GM19328 (cell line): ENCODE data around the gene ESPNL.
"Not testable (repeated sequence)": the region's sequence is repeated elsewhere in the genome, so short reads cannot be mapped to it uniquely, and the experiment has no call there.

Source experiments
- ATAC-seq: cut with Tn5 transposase; IDR thresholded peaks from one replicate; pipeline ENCODE4 v1.9.1; 2021; ENCODE audit warnings: mild to moderate bottlenecking, moderate library complexity; ENCODE audit not compliant: unreplicated experiment

Gene ESPNL

DNA sequence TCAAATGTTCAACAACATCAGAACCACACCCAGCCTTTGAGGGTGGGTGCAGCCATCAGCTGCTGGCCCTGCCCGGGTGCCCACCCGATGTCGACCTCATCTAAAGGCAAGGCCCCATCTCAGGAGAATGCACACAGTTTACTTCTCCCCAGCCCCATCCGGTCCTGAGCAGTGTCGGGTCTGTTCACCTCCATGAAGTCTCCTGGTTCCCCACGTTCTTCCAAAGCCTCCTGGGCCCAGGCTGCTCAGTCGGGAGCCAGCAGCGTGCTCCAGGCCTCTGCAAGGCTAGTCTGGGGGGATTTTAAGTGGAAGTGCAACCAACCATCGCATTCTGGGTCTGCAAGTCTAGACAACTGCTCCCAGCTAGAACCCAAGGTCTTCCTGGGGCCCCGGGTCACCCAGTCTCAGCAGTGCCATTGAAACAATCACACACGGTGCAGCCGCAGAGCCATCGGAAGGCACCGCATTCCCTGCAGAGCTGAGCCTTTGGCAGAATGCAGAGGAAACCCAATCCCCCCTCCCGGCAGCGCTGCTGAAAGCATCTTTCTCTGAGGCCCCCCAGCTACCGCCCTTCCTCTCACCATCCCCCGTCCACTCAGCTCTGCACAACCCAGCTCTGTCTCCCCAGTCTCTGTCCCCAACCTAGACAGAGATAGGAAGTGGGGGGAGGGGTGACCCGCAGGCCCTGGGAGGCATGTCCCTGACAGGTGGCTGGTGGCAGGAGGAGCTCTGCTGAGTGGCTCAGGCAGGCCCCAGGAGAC is 8.5 kb downstream of the ESPNL start:
- ATAC-seq: peak; percentile 45

DNA sequence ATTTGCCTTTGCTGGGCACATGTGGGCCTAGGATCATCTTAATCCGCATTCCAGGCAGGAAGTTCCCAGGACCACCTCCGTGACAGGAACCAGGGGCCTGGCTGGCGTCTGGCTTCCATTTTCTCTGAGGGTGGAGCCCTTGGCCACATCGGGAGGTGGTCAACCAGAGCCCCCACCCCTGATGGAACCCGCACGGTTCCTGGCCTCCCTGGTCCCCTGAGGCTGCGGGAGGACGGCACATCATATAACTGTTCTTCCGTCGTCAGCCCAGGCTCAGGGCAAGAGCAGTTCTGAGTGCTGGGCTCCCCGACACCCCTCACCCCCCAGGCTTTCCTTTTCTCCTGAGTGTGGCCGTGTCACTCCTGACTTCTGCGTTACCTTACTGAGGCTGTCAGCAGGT is 13.5 kb downstream of the ESPNL start:
- no peak for ATAC-seq

DNA sequence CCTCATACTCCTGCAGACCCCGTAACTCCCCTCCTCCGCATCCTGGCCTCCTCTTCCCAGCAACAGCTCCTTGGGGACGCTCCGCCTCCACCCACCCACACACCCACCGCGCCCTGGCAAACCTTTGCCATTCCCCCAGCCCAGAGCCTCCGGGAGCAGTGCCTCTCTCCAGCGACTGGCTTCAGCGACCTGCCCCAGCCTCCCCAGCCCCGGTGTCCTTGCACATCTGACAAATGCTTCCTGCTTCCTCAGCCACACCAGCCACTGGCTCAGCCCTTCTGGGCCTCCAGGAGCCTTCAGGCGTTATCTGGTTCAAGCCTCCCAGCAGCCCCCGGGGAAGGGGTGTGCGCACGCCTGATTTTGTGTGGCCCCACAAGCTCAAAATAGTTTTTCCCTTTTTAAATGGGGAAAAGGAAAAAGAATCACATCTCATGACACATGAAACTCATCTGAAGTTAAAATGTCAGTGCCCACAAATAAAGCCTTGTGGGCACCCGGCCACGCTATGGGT is 14.2 kb downstream of the ESPNL start:
- ATAC-seq: no peak

DNA sequence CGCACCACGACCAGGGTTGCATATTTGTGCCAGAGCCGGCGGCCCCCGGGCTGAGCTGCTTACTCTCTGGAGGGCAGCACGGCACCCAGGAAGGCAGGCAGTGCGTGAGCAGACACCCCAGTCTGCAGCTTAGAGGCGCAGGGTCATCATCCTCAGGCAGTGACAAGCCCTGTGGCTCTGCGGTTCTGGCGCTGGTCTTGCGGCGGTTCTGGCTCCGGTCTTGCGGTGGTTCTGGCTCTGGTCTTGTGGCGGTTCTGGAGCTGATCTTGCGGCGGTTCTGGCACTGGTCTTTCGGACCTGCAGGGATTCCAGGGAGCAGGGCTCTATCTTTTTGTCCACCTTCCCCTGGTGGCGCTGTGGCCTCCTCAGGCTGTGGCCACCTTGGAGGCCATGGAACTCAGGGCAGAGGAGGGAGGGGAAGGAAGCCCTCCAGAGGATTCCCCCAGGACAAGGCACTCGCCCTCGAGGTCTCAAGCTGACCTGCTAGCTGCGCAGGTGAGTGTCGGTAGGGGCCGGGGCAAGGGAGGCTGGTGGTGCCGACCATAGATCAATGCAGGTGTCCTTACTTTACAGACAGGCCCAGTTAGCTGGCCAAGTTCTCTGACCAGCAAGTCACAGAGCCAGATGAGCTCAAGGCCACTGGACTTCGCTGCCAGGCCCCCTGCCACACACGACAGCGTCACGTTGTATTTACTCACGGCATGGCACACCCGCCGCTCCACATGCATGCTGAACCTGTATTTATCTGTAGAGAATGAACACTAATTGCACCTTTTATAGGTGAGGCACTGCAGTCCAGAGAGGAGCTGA is 14.9 kb downstream of the ESPNL start:
- no peak for ATAC-seq

DNA sequence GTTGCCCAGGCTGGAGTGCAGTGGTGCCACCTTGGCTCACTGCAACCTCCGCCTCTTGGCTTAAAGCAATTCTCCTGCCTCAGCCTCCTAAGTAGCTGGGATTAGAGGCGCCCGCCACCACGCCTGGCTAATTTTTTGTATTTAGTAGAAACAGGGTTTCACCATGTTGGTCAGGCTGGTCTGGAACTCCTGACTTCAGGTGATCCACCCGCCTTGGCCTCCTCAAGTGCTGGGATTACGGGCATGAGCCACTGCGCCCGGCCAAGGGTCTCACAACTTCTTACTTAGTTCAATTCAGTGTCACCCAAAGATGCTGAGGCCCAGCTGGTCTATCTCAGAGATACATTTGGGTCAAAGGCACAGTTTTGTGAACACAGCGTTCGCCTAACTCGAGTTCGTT is 15.6 kb downstream of the ESPNL start:
- not testable (repeated sequence) for ATAC-seq

DNA sequence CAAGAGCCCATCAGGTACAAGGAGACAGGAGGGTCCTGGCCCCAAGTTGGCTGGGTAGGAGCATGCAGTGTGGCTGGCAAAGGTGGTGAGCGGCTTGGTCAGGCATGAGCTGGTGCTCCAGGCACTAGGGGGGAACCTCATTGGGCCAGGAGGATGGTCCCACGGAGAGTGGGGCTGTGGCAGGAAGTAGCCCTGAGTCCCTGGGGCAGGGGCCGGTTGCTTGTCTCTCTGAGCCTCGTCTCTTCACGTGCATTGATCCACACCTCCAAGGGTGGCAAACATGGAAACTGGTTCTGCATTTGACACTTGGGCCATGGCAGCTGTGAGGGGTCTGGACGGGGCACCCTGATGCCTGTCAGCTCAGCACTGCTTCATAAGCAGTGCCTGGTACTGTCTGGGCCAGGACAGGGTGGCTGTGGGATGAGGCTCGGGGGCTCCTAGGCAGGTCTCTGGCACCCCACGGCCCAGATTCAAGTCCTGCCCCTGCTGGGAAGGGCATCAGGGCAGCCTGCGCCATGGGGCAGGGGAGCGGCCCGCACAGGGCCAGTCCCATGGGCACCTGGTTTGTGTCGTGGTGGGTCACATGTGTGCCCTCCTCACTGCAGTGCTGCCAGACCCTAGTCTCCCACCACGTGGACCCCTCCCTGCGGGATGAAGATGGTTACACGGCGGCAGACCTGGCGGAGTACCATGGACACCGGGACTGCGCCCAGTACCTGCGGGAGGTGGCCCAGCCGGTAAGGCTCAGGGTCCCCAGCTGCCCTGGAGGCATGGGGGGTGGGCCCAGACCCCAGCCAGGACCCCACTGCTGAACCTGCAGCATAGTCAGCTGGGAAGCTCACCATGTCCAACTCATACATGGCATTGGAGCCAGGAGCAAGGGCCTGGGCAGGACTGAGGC is 16.4 kb downstream of the ESPNL start:
- ATAC-seq: no peak

DNA sequence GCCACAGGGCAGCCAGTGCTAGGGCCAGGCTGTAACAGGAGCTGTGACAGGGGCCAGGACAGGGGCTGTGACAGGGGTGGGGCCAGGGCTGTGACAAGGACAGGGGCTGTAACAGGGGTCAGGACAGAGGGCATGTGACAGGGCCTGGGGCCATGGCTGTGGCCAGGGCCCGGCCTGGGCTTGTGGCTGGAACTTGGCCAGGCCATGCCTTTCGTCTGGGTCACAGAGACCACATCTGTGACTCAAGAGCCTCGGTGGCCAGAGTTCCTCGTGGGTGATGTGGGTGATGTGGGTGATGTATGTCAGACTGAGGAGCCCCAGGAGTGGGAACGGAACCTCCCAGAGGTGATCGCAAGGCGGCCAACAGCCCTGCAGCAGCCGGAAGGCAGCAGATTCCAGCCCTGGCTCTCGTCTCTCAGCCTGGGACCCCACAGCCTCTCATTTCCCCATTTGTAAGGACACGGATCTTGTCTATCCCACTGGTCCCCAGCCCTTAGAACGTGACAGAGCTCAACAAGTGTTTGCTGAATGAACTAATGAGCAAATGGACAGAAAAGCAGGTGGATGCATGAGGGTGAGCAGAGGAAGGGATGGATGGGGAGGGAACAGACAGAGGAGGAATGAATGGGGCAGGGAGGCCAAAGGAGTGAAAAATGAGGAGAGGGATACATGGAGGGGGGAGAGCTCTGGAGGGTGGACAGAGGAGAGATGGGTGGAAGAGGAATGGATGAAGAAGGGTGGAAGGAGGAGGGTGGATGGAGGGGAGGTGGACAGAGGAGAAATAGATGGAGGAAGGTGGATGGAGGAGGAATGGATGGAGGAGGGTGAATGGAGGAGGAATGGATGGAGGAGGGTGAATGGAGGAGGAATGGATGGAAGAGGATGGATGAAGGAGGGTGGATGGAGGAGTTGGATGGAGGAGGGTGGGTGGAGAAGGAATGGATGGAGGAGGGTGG is 17.3 kb downstream of the ESPNL start:
- ATAC-seq: no peak

DNA sequence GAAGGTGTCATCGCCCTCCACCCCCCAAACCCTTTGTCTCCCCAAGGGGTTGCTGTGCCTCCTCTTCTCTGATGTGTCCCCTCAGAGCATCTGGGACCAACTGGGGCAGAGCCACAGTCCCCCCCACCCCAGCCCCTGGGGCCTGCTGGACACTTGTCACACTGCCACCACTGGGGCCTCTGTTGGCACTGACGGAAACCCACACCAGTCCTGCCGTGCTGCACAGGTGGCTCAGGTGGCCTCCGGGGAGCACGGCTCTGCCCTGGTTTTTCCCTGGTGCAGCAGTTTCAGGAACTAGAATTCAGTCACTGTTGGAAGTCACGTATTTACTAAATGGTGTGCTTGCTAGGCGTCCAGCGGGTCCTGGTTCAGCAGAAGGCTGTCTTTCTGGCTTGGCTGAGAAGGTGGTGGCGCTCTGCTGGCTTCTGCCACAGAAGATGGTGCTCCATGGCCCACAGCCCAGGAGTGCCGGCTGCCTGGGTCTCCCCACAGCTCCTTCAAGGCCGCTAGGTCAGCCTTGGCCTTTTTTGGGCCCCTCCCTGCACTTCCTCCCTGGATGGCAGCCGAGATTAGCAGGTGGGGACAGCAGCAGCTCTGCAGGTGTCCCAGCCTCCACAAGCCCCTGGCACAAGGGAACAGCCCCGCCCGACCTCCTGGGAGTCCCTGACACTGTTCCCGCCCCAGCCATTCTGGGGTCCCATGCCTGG is 19.8 kb downstream of the ESPNL start:
- no peak for ATAC-seq

DNA sequence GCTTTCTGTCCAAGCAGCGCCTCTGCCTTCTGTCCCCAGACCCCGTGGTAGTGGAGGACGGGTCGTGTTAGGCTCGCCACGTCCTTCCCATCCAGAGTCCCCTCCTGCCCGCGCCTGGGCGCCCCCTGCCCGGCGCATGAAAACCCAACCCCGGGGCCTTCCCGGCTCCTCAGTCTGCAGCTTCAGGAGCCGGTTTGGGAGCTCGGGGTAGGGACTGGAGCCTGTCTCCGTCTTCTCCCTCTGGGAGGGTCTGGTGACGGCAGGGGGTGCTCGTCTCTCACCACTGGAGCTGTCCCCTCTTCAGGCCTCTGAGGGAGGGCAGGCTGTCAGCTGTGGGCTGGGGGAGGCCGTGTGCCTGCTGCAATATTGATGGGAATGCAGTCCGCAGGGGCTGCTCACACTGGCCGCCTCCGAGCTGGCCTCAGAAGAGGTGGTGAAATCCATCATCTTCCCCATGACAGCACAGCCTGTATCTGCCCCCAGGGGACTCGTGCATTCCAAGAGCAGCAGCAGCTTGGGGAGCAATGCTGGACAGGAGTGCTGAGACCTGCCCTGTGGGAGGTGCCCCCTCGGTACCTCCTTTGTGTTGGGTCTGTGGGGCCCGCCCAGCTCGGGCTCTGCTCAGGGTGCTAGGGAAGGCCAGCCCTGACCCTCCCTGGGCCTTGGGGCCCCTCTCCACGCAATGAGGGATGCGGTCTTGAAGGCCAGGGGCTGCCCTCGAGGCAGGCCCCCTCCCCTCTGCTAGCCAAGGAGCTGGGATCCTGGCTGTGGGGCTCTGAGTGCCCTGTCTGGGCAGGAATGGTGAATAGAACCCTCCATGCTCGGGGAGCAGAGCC is 20.5 kb downstream of the ESPNL start:
- no peak for ATAC-seq

DNA sequence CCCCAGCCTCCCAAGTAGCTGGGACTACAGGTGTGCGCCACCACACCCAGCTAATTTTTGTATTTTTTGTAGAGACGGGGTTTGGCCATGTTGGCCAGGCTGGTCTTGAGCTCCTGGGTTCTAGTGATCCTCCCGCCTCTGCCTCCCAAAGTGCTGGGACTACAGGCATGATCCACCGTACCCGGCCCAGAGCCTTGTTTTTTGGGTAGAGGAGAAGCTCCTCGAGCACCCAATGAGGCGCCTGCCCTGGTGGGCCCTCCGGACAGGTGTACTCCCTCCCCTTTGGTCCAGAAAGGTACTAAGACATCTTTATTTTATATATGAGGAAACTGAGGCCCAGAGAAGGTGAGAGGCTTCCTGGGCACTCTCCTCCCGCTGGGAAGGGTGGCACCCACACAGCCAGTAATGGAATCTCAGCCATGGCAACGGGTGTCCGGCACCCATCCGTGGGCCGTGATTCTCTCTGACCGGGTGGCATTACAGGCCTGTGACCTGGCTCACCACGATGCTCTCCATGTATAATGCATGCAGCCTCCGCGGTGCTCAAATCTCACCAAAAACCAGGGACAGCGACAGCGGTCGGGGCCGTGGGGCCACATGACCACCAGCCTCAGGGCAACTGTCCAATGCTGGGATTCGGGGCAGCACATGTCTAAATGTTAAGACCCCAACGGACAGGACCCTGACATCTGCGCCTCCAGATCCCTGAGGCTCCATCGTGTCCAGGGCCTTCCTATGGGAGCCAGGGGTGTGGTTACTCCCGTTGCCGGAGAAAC is 21.6 kb downstream of the ESPNL start:
- ATAC-seq: no peak

DNA sequence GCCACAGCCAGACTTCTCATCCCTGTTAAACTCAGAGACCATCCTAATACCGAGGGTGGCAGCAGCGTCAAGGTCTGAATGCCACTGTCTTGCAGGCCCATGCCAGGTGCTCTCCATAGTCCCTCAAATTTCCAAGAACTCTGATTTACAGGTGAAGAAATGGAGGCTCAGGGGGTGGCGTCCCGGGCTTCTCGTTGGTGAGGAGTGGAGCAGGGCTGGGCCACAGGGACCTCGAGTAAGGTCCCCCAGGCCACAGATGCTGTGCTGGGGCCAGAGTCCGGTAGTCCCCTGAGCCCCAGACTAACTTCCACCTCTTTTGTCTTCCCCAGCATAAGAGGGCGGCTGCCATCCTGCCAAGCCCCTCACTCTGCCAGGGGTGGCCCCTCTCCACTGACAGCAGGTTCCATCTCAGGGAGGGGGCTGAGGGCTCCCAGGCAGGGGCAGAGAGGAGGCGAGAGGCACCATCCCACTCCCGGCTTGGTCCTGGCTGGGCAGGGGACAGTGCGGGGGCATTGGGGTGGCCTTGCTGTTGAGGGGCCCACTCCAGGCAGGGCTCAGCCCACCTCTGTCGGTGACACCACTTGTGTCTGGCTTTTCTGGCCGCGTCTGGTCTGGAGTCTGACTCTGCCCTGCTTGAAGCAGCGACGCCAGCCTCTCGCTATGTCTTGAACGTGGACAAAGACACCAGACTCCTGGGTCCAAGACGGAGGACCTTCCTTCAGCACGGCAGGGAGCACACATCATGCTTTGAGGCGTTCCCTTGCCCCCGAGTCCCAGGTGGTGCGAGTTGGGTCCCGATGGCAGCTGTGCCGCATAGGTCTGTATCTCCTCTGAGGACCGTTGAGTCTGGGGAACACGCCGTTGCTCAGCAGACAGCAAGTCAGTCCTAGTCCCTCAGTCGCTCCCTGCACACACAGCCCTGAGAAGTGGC is 22.4 kb downstream of the ESPNL start:
- ATAC-seq: no peak

DNA sequence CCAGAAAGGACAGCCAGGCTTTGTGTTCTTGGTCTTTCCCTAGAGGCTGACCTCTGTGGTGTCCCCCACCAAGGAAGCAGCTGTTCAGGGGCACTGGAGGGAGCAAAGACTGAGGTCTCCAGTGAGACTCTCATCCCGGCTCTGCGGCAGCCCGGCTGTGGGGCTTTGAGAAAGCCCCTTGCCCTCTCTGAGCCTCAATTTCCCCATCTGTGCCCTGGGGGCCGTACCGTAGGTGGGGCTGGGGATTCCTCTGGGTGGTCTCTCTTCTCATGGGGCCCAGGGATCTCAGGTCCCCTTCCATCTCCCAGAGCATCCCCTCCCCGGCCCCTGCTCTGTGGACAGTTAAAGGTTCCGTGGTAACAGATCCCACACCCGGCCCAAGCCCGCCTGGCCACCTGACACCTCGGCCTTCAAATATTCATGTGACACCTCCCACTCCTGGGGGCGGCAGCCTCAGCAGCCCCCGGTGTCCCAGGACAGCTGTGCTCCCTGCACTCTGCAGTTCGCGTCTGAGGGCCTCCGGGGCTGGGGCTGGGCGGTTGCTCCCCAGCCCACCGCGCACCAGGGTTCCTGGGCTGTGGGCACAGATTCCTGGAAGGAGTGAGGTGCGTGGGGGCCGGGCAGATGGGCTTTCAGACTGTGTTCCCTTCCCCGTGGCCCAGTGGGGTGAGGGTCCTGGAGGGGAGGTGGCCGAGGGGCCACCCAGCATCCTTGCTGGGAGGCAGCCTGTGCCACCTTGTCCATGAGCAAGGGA is 23.3 kb downstream of the ESPNL start:
- ATAC-seq: no peak

DNA sequence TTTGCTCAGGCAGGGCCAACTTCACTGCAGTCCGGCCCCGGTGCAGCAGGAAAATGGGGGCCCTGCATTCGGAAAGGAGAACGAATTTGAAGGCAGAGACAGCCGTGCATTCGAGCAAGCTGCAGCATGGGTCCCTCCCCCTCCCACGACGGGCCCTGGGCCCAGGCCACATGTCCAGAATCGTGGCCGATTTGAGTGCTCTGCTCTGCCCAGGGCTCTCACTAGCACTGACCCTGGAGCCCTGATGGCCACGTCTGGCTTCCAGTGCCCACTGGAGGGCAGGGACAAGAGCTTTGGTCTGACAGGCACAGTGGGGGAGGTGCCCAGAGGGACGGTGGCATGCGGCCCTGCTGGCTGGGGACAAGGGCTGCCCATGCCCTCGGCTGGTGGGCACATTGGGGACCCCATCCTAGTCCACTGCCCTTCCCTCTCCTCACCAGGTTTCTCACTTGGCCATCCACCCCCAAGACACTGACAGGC is 23.9 kb downstream of the ESPNL start:
- no peak for ATAC-seq

DNA sequence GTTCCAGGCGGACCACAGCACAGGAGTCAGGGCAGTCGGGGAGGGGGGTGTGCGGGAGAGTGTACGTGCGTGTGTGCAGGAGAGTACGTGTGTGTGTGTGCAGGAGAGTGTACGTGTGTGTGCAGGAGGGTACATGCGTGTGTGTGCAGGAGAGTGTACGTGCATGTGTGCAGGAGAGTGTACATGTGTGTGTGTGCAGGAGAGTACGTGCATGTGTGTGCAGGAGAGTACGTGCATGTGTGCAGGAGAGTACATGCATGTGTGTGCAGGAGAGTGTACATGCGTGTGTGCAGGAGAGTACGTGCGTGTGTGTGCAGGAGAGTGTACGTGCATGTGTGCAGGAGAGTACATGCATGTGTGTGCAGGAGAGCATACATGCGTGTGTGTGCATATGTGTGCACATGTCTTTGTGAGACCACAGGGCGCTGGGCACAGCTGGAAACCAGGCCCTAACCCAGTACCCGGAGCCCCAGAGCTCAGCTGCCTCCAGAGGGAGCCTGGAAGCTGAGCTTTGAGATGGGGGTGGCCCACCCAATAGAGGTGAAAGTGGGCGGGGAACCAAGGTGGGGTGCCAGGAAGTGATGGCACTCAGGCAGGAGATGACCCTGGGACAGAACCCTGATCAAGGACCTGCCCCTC is 24.5 kb downstream of the ESPNL start:
- ATAC-seq: no peak

DNA sequence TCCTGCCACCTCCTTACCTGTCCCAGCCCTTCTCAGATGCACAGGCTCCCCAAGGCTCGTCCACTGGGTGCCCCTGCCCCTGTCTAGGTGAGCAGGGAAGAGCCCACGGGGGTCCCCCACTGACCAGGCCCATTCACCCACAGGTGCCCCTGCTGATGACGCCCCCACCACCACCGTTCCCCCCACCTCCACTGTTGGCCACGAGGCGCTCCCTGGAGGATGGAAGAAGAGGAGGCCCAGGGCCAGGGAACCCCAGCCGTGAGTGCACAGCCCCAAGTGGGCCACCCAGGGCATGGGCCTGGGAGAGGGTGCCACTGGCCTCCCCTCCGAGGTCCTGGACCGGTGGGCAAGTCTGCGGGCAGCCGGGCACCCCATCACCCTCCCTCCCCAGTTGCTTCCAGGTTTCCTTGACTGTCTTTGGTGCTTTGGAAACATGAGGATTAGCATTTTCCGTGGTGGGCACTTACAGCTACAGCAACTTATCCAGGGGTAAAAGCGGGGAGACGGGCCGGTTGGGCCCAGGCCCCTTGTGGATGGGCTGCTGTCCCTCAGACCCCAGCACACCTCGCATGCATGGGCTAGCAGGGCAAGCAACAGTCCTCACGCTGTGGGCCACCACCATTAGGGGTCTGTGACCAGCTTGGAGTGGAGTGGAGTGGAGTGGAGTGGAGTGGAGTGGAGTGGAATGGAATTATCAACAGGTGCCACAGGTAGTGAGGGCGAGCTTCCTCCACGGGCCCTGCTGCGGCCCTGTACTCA is 25.2 kb downstream of the ESPNL start:
- no peak for ATAC-seq
